Measurements from ENCODE around the gene DENND4A.
"Not testable (repeated sequence)": the region's sequence is repeated elsewhere in the genome, so short reads cannot be mapped to it uniquely, and the experiment has no call there.

DNA sequence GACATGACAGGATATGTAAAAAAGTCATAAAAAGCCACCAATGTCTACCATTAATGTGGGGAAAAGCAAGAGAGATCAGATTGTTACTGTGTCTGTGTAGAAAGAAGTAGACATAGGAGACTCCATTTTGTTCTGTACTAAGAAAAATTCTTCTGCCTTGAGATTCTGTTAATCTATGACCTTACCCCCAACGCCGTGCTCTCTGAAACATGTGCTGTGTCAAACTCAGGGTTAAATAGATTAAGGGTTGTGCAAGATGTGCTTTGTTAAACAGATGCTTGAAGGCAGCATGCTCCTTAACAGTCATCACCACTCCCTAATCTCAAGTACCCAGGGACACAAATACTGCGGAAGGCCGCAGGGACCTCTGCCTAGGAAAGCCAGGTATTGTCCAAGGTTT lies 58.5 kb downstream of the DENND4A start:
- TF ChIP-seq, protein P1, sequence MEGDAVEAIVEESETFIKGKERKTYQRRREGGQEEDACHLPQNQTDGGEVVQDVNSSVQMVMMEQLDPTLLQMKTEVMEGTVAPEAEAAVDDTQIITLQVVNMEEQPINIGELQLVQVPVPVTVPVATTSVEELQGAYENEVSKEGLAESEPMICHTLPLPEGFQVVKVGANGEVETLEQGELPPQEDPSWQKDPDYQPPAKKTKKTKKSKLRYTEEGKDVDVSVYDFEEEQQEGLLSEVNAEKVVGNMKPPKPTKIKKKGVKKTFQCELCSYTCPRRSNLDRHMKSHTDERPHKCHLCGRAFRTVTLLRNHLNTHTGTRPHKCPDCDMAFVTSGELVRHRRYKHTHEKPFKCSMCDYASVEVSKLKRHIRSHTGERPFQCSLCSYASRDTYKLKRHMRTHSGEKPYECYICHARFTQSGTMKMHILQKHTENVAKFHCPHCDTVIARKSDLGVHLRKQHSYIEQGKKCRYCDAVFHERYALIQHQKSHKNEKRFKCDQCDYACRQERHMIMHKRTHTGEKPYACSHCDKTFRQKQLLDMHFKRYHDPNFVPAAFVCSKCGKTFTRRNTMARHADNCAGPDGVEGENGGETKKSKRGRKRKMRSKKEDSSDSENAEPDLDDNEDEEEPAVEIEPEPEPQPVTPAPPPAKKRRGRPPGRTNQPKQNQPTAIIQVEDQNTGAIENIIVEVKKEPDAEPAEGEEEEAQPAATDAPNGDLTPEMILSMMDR (conservative IDR thresholded peaks at IDR 0.05; ENCODE audit: low read depth, low read length) = not testable (repeated sequence)
- TF ChIP-seq EZH2 (IDR thresholded peaks at IDR 0.05; ENCODE audit: borderline replicate concordance, low read depth, low read length, poor library complexity, severe bottlenecking) = not testable (repeated sequence)

Data from A673 (cell line).